Gastrocnemius medialis (tissue), 4 donors: ENCODE measurements around the gene SSBP2. TPM values are rescaled to one million over a fixed set of nuclear protein-coding genes. Genes with fewer than 3 reads are reported as not detected.

Experiments
- ATAC-seq, 2 donors: fragments of 150-250 bp; one replicate each; pipeline ENCODE4 v1.9.1; 2016
- DNase-seq, 2 donors: peaks; one replicate each; pipeline ENCODE4 v3.0.0-alpha.2; 2019
- H3K27ac ChIP-seq, 4 donors: fragments of 200-600 bp; sonication (generic); 1 replicate in 1 of 4; 2 replicates in 3 of 4; pipeline ENCODE4 v1.5.1; 2016 to 2018; ENCODE audit warnings: mild to moderate bottlenecking in 2 of 4, moderate library complexity in 1 of 4
- H3K27me3 ChIP-seq, 3 donors: fragments of 200-600 bp; sonication (generic) in 2 of 3; 1 replicate in 1 of 3; 2 replicates in 2 of 3; pipeline versions ENCODE4 v1.5.1 to v1.6.0; 2016 to 2019; ENCODE audit warnings: mild to moderate bottlenecking in 1 of 3, moderate library complexity in 1 of 3
- H3K36me3 ChIP-seq, 2 donors: fragments of 200-600 bp; sonication (generic) in 1 of 2; one replicate each; pipeline ENCODE4 v1.5.1; 2017 to 2018
- H3K4me1 ChIP-seq, 2 donors: fragments of 200-600 bp; sonication (generic) in 1 of 2; one replicate each; pipeline ENCODE4 v1.5.1; 2016 to 2017; ENCODE audit warnings: mild to moderate bottlenecking in 2 of 2
- H3K4me3 ChIP-seq, 4 donors: fragments of 200-600 bp; sonication (generic) in 3 of 4; 1 replicate in 1 of 4; 2 replicates in 3 of 4; pipeline ENCODE4 v1.5.1; 2016 to 2019; ENCODE audit warnings: mild to moderate bottlenecking in 2 of 4
- H3K9me3 ChIP-seq, 3 donors: fragments of 200-600 bp; sonication (generic) in 2 of 3; 1 replicate in 1 of 3; 2 replicates in 2 of 3; pipeline ENCODE4 v1.5.1; 2016 to 2019
- POLR2A ChIP-seq, 2 donors: fragments of 450-650 bp; IDR thresholded peaks; one replicate each; pipeline ENCODE4 v1.6.1; 2017; ENCODE audit warnings: antibody characterized with exemption in 2 of 2, mild to moderate bottlenecking in 2 of 2, moderate library complexity in 2 of 2
- in situ Hi-C, 4 donors: fragments of 200-750 bp; cut with MboI; loops; one replicate each; pipeline versions ENCODE4 v1.15.0 to v1.8.0; 2017; ENCODE audit warnings: low sequenced_read_pairs in 4 of 4
- intact Hi-C: fragments of 100-400 bp; cut with DNase I; formaldehyde crosslinking; loops from one replicate; pipeline ENCODE4 v1.15.1; 2023; ENCODE audit warnings: low total_unique reads
- total RNA-seq, 4 donors: library from RNA; depleted of rRNA; stranded (reverse); fragments of >200 nt; gene quantifications; one replicate each; pipeline versions ENCODE4 v1.1.0 to v1.2.3, GENCODE V29; 2016
- TF ChIP-seq, protein P1 (sequence below), 5 experiments: fragments of 450-650 bp in 3 of 5; fragments of 200-600 bp in 2 of 5; sonication (generic) in 2 of 5; IDR thresholded peaks in 4 of 5; conservative IDR thresholded peaks in 1 of 5; 1 replicate in 4 of 5; 2 replicates in 1 of 5; pipeline ENCODE4 v1.5.1; 2016 to 2019; ENCODE audit warnings: antibody characterized with exemption in 5 of 5, mild to moderate bottlenecking in 3 of 5, moderate library complexity in 3 of 5

Gene SSBP2
- total RNA-seq, 4 donors from 2014 or later = 30.4 to 66.5 (median 40.5) TPM

DNA sequence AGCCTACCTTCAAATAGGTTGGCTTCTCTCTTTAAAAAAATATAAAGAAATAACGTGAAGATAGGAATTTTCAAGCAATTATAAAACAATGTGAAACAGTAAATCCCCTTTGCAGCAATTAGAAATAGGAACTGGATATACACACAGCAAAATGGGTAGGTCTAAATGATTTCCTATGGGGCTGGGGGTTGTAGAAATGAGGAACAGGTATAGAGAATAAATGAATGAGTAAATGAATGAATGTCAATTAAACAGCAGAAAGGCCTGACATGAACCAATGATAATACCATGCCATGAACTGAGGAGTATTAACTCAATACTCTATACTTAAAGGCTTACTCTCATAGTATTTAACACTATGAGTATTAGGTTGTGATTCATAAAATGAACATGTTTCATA lies 21.6 kb downstream of the SSBP2 start:
- Histone ChIP-seq H3K27ac (no peak overlapping the region), H3K9me3 (no peaks in the 10 kb centered on the region), H3K4me3 (no peak overlapping the region), H3K4me1 (peaks cover 22 to 44% of the 10 kb centered on the region in 2 donors), H3K36me3 (no peaks in the 10 kb centered on the region), H3K27me3 (no peaks in the 10 kb centered on the region)
- TF ChIP-seq, protein P1, sequence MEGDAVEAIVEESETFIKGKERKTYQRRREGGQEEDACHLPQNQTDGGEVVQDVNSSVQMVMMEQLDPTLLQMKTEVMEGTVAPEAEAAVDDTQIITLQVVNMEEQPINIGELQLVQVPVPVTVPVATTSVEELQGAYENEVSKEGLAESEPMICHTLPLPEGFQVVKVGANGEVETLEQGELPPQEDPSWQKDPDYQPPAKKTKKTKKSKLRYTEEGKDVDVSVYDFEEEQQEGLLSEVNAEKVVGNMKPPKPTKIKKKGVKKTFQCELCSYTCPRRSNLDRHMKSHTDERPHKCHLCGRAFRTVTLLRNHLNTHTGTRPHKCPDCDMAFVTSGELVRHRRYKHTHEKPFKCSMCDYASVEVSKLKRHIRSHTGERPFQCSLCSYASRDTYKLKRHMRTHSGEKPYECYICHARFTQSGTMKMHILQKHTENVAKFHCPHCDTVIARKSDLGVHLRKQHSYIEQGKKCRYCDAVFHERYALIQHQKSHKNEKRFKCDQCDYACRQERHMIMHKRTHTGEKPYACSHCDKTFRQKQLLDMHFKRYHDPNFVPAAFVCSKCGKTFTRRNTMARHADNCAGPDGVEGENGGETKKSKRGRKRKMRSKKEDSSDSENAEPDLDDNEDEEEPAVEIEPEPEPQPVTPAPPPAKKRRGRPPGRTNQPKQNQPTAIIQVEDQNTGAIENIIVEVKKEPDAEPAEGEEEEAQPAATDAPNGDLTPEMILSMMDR (IDR thresholded peaks at IDR 0.05 in 4 of 5, conservative IDR thresholded peaks at IDR 0.05 in 1 of 5) = no peak
- no peak for TF ChIP-seq POLR2A (IDR thresholded peaks at IDR 0.05)
- in situ Hi-C loops = loop anchor here in 1 of 4 donors (25.0 kb wide), 2 partner anchors 217 to 233 kb away; partner anchors contain the start of gene ATG10
- intact Hi-C loops = no loop called here
- ATAC-seq (no peak), DNase-seq (no peak)

DNA sequence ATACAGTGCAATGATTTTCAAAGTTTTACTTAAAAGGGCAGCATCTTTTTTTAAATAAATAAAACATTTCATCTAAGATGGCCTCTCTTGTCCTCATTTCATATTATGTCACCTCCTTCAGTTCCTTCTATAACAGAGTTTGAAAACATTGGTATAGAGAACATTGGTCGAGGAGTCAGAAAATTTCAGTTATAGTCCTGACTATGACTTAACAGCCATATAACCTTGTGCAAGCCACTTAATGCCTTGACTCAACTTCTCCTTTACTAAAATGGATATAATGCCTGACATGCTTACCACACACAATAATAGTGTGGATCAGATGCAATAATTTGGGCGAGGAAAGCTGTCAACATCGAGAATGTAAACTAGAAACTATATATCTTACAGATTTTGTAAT lies 22.6 kb downstream of the SSBP2 start:
- no peaks in the 10 kb centered on the region for H3K9me3 ChIP-seq
- no peaks in the 10 kb centered on the region for H3K36me3 ChIP-seq
- H3K4me1 ChIP-seq = peaks cover 27 to 43% of the 10 kb centered on the region in 2 donors
- H3K4me3 ChIP-seq = no peak overlapping the region
- intact Hi-C loops = no loop called here
- in situ Hi-C loops = loop anchor here in 1 of 4 donors (25.0 kb wide), 2 partner anchors 216 to 234 kb away; partner anchors contain the start of gene ATG10
- no peaks in the 10 kb centered on the region for H3K27me3 ChIP-seq
- no peak overlapping the region for H3K27ac ChIP-seq
- ATAC-seq = no peak
- no peak for TF ChIP-seq POLR2A (IDR thresholded peaks at IDR 0.05)
- TF ChIP-seq, protein P1 (IDR thresholded peaks at IDR 0.05 in 4 of 5, conservative IDR thresholded peaks at IDR 0.05 in 1 of 5) = no peak
- no peak for DNase-seq

DNA sequence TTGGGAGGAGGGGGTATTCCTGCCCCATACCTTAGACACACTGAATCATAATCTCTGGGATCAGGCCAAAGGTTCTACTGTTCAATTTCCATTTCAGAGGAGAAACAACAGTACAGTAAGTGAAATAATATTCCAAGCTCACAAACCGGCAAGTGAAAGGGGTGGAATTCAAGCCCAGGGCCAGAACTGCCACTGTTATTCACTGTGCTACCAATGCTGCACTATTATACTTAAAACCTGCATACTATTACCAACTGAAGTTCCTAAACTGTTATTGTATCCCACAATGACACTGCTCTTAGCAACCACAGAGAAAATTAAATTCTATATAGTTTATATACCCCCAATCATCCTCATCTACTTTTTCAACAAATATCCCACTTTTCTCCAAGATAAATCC lies 24.6 kb downstream of the SSBP2 start:
- no peak for ATAC-seq
- Histone ChIP-seq H3K36me3 (no peaks in the 10 kb centered on the region), H3K27me3 (no peaks in the 10 kb centered on the region), H3K27ac (no peak overlapping the region), H3K4me1 (peaks cover 41 to 53% of the 10 kb centered on the region in 2 donors), H3K9me3 (no peaks in the 10 kb centered on the region), H3K4me3 (no peak overlapping the region)
- in situ Hi-C loops = loop anchor here in 1 of 4 donors (25.0 kb wide), 2 partner anchors 214 to 236 kb away; partner anchors contain the start of gene ATG10
- TF ChIP-seq, protein P1 (IDR thresholded peaks at IDR 0.05 in 4 of 5, conservative IDR thresholded peaks at IDR 0.05 in 1 of 5) = no peak
- TF ChIP-seq POLR2A (IDR thresholded peaks at IDR 0.05) = no peak
- intact Hi-C loops = no loop called here
- DNase-seq = no peak

DNA sequence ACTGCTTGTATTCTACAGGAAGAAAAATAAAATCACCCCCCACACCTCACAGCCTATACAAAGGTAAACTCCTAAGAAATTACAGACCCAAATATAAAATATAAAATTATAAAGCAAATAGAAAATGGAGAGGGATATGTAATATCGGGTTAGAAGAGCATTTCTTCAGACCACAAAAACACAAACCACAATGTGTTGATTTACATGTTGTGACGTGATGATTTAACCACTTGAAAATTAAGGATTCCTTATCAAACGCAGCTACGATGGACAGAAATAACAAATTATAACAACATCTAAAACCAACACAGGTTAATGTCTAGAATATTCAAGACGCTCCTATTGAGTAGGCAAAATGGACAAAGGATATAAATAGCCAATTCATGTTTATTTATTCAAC lies 26.3 kb downstream of the SSBP2 start:
- no peaks in the 10 kb centered on the region for H3K27me3 ChIP-seq
- intact Hi-C loops (no loop called here), in situ Hi-C loops (no loop called here)
- no peak overlapping the region for H3K27ac ChIP-seq
- no peaks in the 10 kb centered on the region for H3K9me3 ChIP-seq
- no peak overlapping the region for H3K4me3 ChIP-seq
- no peak for ATAC-seq
- TF ChIP-seq POLR2A (IDR thresholded peaks at IDR 0.05) = no peak
- TF ChIP-seq, protein P1 (IDR thresholded peaks at IDR 0.05 in 4 of 5, conservative IDR thresholded peaks at IDR 0.05 in 1 of 5) = no peak
- no peaks in the 10 kb centered on the region for H3K36me3 ChIP-seq
- H3K4me1 ChIP-seq = peaks cover 51 to 66% of the 10 kb centered on the region in 2 donors
- no peak for DNase-seq

DNA sequence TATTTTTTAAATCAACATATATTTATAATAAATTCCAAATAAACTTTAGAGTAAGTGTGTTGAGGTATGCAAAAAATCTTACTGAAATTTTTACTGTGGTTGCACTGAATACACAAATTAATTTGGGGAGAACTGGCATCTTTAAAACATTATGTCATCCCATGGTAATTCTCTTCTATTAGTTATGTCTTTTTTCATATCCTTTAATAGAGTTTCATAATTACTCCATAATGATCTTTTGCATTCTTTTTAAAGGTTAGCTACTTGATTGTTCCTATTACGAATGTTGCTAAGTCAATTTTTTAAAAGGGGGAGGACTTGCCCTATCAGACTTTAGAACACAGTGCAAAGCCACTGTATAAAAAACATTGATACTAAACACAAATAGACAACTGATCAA lies 26.8 kb downstream of the SSBP2 start:
- DNase-seq (no peak), ATAC-seq (no peak)
- Histone ChIP-seq H3K27me3 (no peaks in the 10 kb centered on the region), H3K36me3 (no peaks in the 10 kb centered on the region), H3K4me3 (no peak overlapping the region), H3K4me1 (peaks cover 52 to 71% of the 10 kb centered on the region in 2 donors), H3K9me3 (no peaks in the 10 kb centered on the region), H3K27ac (no peak overlapping the region)
- intact Hi-C loops (no loop called here), in situ Hi-C loops (no loop called here)
- TF ChIP-seq, protein P1 (IDR thresholded peaks at IDR 0.05 in 4 of 5, conservative IDR thresholded peaks at IDR 0.05 in 1 of 5) = no peak
- TF ChIP-seq POLR2A (IDR thresholded peaks at IDR 0.05) = no peak
